Pulmonary artery endothelial cell (primary cell): ENCODE data around the gene ATXN1. TPM values are rescaled to one million over a fixed set of nuclear protein-coding genes. Genes with fewer than 3 reads are reported as not detected.
"Not testable (repeated sequence)": the region's sequence is repeated elsewhere in the genome, so short reads cannot be mapped to it uniquely, and the experiment has no call there.

Experiments
- DNase-seq: peaks from one replicate; pipeline ENCODE4 v3.0.0-alpha.2; 2011; ENCODE audit warnings: low read depth, low spot score
- total RNA-seq: library from RNA; depleted of rRNA; stranded (reverse); fragments of >200 nt; gene quantifications from 2 replicates; pipeline ENCODE4 v1.2.3, GENCODE V29; 2014

The ATXN1 gene
- total RNA-seq, 1 donor from 2014 or later, result 14.2 TPM

DNA sequence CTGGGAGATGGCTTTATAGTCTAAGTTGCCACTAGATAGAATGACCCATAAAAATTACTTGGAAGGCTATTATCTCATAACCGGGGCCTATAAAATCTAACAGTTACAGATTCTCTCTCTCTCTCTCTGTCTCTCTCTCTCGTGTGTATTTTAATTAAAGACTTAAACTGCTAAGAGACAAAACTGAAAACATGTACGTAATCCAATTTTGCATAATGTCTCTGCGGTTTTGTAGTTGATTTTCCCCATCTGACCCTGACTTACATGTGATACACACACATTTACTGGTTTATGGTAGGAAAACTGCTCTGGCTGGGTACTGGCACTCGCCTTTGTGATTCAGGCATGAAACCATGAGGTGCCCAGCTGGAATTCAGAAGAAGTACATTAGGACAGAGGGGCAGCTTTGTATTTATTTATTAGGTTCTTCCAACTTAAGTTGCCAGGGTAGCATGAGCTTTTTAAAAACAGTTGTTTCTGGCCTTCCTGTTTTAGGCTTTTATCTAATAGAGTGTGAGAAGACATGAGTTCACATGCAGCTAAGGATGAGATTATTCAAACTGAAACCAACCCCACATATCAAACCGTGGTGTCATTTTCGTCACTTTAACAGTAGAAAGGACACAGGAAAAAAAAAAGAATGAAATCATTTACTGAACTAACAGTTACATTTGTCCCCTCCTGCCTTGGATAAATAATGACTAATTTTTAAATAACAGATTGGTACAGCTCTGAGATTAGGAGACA is 340.4 kb downstream of the ATXN1 start:
- DNase-seq, result no peak

DNA sequence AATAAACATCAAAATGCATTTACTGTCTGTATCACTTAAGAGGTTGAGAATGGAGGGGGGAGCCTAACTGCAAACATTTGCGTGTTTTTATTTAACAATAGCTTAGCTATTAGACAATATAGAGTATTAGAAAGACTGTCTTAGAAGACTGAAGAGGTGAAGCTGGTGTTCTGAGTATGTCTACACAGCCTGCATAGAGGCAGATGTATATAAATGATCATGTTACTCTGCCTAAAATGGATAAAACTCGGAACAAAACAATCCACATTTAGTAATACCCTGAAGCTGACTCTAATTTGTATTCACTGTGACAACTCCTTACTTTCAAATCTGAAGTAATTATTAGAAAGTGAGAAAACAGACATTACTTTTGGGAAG is 340.9 kb downstream of the ATXN1 start:
- DNase-seq, result no peak

DNA sequence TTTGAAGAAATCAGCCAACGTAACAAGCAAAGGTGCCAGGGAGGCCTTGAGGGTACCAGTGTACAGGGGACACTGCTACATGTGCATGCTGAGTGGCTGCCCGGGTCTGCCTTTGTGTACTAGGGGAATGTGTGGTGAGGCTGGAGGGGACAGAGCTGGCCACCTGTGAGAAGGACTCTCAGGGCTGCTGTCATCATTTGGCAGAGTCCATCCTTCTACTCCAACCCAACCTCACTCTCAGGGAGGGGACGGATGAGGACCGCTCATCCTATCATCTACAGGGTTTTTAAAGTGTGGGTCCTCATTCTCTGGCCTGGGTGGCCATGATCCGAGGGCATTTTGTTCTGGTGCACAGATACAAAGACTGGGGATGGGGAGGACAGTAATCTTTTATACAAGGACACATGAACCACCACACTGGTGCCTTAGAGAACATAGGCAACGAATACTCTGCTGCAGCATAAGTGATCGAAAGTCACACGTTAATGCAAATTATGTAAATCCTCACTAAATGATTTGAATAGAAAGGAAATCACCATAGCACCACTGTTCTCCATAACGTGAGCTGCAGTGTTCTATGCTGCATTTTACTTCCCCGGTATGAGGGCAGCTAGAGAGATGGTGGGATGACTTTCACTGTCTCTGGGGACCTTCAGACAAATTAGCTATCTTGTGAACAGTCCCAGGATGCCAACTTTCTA is 341.5 kb downstream of the ATXN1 start:
- no peak for DNase-seq

DNA sequence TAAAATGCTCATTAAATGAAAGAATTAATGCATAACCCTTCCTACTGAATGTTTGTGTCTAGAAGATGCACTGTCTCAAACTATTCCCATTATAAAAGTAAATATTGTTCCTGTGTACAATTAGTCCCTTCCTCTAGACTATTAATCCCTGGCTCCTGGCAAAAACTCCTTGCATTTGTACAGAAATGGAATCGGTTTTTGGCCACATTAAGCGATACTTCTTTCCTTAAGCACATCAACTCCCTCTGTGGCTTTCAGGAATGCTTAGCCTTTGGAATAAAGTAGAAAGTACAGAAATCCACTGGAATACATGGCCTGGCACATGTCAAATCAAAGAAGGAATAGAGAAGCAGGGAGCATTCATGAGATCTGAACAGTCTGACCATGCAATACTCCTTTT is 343.1 kb downstream of the ATXN1 start:
- no peak for DNase-seq

DNA sequence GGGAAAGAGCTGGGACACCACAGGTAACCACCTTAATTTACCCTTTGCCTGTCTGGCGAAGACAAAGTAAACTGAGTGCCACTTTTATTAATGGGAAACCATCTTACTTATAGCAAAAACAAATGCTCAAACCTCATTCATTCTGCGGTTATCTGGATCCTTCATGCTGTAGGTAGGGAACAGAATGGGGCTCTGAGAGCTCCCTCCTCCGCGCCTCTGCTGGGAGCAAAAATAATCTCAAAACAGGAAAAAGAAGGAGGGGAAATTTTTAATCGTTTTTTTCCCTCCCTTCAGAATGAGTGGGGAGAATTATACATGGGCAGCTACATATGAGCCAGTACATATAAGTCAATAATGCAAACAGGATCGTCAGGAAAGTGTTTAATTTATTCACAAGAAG is 345.6 kb downstream of the ATXN1 start:
- no peak for DNase-seq

DNA sequence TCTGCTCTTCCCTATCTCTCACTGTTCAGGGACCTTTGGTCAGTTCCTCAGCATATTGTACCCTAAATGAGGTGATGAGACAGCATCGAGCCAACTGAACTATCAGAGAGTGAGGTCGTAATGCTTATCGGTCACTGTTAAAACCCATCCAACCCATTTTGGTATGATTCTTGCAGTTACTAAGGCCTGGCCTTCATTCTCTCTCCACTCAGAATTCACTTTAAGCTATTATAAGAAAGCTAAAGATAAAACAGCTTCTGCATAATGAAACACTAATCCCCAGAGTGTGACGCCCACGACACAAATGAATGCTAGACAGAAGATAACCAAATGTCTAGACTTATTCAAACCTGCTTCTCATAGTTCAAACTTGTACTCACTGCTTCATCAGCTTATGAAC is 347.1 kb downstream of the ATXN1 start:
- DNase-seq, result no peak

DNA sequence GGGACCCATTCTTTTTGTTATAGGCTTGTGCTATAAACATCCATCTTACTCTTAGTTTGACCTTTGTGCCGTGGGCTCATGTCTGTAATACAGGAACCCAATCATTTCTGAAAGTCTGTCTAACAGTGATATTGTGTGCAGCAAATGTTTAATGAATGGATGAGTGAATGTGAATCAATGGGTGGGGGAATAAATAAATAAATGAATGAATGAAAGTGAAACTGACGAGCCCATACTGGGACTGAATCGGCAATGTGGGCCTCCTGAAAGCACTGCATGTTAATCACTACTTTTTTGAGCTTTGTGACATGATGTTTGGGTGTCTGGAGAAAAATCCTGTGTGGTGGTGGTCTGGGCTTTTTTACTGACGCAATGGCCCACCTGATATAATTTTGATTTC is 347.9 kb downstream of the ATXN1 start:
- DNase-seq, result no peak

DNA sequence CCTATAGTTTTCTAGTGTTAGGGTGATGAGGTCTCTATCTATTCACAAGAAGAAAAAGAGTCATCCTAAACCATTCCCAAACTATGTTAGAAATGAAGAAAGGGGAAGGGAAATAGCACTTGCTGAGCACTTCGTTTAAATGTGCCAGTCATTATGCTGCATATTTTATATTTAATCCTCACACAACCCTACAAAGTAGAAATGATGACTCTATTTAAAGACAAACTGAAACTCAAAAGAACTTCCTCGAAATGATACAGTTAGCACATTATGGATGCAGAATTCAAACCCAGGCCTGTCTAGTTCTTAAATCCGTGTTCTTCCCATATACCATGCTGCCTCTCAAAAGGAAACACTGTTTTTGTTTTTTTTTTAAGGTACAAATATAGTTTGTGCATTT is 348.3 kb downstream of the ATXN1 start:
- no peak for DNase-seq

DNA sequence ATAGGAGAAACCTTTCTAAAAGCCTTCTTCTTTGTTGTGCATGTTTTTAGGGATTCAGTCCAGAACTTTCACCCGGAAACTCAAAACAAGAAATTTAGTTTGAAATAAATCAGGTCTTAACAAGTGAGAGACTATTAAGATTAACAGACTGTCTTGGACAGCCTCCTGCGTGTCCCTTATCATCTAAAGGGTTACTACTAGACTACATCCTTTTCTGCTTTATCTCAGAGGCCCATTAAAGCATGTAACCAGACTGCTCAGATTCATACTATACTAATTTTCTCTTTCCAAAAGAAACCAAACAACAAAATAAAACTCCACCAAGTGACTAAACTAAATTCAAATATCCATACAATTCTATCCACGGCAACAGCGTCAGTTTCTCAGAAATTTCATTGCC is 349.1 kb downstream of the ATXN1 start:
- no peak for DNase-seq

DNA sequence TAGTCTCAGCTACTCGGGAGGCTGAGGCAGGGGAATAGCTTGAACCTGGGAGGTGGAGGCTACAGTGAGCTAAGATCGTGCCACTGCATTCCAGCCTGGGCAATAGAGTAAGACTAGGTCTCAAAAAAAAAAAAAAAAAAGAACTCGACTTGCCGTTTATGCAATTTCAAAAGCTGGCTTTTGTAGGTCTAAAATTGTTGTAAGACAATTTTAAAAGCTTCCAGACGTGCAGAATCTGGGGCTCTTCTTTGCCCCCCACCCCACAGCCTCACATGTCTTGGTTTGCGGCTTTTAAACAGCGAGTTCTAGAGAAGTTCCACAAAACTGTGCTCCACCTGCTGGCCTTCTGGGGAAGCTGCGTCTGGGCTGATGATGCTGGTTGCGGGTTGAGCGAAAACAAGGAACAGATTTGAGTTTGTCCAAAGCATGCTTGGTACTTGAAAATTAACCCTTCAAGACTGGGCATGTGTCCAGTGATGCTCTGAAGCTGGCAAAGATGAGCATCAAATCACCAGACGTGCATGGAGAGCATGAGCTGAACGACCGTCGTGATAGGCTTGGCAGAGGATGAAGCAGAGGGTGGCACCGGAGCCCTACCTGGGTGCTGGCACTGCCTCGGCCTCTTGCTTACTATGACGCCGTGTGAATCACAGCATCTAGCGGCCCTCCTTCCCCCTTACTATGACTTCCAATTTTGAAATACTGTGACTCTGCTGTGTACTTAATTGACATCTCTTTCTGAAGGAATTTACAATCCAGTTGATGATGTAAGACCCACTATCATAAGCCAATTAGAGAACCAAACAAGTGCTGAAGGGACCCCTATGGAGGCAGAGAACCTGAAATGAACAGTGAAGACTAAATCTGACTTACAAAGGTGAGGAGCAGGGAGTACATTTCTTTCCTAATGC is 351.5 kb downstream of the ATXN1 start:
- peak; percentile 11 for DNase-seq

DNA sequence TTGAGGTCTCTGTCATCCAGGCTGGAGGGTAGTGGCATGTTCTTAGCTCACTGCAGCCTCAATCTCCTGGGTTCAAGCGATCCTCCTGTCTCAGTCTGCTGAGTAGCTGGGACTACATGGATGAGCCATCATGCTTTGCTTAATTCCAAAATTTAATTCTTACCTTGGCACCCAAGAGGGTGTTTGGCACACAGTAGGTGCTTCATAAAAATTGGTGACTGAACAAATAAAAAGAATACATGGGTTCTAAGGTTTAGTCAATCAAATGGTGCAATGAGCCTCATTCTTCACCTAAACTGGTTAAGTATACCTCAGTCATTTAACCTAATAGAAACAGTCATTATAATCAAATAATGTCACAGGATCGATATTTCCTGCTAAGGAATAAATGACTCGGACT is 352.5 kb downstream of the ATXN1 start:
- DNase-seq, result no peak

DNA sequence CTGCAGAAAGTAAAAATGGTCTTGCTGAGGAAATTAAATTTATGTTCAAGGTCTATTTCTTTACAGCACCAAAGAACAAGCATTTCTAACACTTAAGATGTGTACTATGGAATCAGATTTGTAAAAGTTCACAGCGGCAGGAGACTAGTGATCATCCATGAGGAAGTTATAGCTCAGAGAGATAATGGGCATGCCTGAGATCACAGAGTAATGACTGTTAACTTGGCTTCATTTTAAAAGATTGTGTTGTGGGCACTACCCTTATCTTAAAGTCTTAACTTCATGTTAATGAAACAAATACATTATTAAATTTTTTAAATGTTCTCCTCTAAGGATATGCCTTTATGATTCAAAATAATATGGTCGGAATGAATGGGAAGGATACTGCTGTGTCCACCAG is 354.3 kb downstream of the ATXN1 start:
- no peak for DNase-seq

DNA sequence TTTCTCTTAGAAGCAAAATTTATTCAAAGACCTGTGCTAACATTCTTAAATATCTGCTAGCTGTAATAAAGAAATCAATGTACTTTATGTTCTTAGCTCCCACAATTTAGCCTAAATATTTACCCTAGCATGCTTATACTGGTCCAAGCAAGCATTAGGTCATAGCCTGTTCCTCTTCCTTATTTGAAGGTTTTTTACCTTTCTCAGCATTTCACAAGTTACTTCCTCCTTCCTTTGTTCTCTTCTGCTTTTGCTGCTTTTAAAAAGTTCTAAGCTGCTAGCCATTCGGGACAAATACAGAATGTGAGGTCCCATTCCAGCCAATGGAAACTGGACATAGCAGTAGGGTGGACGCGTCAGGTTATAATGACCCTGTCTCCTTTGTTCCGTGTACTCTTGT is 354.7 kb downstream of the ATXN1 start:
- DNase-seq, result not testable (repeated sequence)

DNA sequence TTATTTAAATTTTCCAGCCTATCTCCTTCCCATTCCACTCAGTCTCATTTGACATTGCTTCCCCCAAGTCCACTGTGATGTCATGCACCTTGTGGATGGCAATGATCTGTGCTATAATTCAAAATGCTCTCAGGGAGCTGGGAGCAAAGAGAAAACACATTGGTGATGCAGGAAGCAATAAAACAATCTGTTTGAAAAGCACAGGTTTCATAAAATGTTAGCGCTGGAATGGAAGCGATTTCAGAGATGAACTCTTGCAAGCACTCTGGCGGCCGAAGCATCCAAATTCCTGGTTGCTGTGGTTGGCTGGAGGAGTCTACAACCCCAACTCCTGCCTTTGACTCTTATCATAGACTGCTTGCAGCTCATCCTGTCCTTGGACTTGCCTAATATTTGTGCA is 355.9 kb downstream of the ATXN1 start:
- DNase-seq, result no peak

DNA sequence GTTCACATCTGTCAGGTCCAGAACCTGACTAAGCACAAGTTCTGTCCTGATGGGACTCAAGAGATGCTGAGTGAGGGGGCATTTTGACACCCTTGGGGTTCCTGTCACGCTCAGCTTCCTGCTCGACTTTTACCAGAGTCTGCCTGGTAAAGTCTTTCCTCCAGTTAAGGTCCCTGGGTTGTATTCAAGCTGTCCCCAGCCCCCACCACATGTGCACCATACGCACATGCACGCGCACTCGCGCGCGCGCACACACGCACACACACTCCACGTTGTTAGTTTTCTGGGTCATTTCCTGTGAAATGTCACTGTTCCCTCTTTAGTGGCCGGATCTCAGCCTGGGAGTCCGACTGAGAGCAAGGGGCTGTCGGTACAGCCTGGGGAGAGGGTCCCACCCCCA is 356.8 kb downstream of the ATXN1 start:
- no peak for DNase-seq

DNA sequence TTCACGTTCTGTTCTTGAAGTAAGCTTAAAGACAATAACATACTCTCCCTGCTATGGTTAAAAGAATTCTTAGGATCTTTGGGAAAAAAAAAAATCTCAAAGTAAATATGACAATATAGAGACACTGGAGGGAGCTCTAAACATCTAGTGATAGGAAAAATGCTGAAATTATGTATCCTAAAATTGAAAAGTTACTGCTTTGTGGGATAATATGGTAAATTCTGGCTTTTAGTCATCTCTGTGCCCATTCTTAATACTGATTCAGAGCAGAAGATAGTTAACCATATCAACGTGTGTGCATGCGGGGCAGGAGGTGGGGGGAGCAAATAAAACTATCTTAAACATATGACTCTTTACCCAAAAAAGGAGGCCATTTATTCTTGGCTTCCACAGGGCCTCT is 357.4 kb downstream of the ATXN1 start:
- no peak for DNase-seq

DNA sequence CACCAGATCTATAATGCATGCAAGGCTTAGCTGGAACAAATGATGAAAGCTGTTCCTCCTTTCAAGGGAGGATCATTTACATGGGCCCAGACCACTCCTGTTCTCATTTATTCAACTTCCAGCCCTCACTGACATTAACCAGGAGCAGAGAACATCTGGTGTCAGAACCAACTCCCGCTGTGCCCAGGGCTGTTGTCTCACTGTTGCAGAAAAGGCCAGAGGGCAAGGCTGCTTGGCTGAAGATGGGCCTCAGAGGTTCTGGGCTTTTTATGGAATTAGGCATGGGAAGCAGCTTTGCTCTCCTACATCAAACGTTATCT is 358.7 kb downstream of the ATXN1 start:
- no peak for DNase-seq

DNA sequence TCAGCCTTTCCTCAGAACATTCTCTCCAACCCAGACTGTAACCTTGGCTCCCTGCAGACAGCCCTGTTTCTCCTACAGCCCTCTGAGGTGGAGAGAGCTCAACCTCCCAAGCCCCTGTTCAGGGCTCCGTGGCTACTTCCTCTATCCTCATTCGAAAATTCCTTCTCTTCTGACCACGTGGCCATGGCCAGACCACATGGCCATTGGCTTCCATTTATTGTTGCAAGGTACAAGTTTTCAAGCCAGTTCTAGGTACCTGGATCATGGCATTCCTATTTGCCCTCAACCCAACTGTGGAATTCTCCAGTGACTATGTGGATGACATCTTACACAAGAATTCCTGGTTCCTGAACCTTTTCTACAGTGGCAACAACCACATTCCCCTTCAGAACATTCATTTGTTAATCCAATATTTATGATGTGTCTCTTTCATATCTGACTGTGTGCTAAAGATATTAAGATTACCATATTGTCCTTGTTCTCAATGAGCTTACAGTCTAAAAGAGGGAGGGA is 361.0 kb downstream of the ATXN1 start:
- DNase-seq, result no peak

DNA sequence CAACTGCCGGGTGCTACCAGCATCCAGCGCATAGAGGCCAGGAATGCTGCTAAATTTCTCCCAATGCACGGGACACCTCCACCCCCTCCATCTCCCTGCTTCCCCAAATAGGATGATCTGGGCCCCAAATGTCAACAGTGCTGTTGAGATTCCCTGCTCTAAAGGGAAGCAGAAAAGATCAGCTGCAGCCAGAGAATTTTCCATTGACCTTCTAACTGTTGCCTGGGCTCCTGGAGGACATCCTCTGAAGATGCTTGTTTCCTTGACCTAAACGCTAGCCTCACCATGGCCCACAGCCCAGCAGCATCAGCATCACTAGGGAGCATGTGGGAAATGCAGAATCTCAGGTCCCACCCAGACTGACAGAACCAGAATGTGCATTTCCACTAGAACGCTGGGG is 361.6 kb downstream of the ATXN1 start:
- no peak for DNase-seq

DNA sequence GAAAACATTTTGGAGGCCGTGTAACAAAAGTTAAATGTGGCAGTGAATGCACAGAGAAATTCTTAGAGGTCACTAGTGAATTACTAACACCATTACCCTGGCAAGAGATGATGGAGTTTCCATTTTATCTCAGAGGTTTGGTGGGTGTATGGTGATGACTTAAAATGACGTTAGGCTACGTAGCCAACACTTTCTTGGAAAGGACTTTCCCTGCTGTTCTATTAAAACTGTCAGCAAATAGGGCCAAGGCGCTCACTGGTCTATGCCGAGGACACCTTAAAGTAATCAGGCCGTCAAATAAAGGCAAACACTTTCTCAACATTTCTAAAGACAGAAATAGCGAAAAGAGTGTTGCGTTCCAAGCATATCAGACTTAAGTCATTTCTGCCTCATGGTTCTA is 362.1 kb downstream of the ATXN1 start:
- no peak for DNase-seq

DNA sequence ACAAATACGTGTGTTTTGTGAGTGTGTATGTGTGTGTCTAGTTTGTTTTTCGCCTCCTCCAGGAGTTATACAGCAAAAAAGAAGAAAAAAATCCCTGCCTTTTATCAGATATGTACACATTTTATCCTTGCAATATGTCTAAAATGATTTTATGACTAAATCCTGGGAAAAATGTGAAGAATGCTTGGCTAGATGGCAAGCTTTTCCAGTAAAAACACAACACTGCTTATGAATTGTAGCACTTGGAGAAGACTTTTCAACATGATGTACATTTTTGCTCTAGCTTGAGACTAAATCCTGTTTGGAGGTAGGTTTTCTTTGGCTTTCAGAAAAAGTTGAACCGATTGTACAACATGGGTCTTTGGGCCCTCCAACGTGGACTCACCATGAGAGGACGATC is 362.7 kb downstream of the ATXN1 start:
- DNase-seq, result no peak

DNA sequence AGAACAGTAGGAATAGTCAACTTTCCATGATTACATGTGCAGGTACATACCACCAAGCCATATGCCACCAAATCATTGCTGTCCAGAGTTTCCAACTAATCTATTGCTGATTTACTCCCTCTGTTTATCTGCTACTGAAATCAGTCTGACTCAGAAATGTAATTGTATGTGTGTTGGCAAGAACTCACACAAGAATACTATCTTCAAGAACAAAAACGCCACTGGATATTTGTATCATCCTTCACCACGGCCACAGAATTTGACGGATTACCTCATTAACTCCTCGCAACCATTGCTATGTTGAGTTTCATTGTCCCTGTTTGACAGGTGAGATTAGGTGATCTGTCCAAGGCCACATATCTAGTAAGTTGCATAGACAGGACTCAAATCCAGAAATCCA is 363.6 kb downstream of the ATXN1 start:
- DNase-seq, result no peak
